ENCODE results near the gene CHN1. TPM values are rescaled to one million over a fixed set of nuclear protein-coding genes. Genes with fewer than 3 reads are reported as not detected.
A peak's percentile ranks its signal among the peaks of the same experiment; 100 is the strongest.

The CHN1 gene
- polyA plus RNA-seq, 3 donors: 19.9 to 27.8 (median 26.1) TPM

DNA sequence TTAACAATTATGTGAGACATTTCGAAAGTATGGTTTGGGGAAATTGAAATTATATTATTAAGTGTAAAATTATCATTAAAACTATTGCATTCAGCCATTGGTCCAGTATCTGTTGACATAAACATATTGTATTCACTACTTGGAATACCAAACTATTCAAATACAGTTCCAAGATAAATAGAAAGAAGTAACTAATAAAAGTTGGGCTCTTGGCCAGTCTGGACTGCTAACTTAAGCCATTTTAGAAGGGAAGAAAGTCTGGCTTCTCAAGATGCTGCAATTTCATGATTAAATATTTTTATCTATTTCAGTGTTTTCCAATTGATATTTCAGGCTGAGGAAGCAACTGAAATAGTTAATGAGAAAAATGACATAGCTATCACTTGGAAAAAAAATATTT, 131.1 kb downstream of the CHN1 start:
- no peak for DNase-seq

DNA sequence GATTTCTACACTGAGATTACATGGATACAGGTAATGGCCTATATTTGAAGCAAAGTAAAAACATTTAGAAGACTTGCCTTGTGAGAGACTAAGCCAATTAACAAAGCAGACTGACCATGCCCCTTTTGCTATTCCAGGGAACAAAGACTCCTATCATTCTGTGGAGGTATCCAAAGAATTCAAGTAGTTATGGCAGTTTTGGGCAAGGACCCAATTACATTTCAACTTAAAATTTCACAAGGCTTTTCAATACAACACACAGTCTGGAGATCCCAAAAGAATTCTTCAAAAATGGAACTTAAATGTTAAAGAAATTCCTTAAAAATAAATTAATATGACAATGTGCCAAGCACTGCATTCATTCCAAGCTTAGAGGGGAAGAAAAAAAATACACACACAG, 131.7 kb downstream of the CHN1 start:
- no peak for DNase-seq

DNA sequence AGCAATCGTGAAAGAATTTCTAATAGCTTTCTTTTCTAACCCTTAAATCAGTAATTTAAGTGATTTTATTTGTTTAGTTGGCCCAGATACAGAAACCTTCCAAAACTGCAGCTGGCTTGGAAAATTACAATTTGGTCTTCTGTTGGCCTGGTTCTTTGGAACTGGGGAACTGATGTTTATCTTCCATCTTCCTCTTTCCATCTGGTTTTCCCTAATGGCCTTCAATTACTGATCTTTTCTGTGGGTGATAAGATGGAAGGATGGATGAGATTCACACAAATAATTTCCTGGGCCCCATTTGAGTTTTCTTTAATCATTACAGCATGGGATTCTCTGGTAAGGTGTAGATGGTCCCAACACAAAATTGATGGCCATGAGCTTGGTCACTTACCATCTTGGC, 134.4 kb downstream of the CHN1 start:
- no peak for DNase-seq

DNA sequence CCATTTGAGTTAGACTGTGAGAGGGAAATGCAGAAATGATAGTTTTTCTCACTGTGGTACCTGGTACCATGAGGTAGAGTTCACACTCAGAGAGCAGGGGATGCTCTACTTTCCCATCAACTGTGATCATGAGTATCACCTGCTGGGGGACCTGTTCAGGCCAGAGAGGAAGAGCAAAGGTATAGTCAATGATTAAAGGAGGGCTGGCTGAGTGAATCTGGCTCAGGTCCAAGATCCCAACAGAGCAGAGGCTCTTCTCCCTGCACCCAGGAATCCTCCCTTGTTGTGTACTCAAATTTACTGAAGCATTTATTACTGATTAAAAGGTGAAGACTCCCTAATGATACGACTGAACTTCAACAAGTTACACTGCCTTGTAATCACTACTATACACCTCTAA, 136.3 kb downstream of the CHN1 start:
- DNase-seq: no peak

DNA sequence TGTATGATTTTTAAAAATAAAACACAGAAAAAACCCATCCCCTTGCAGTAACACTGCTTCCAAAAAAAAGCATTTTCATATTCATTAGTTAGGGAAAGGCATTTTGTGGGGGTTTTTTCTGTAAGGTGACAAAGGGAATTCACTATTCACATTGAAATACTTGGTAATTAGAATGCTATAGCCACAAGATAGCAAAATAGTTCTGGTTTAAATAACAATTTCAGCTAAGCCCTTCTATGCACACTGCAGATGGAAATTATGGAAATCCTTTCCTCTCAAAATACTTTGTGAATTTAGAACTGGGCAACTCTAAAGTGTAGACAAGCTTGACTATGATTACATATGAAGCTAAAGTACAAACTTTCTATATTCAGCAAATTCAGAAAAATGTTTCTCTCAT, 138.8 kb downstream of the CHN1 start:
- no peak for DNase-seq

DNA sequence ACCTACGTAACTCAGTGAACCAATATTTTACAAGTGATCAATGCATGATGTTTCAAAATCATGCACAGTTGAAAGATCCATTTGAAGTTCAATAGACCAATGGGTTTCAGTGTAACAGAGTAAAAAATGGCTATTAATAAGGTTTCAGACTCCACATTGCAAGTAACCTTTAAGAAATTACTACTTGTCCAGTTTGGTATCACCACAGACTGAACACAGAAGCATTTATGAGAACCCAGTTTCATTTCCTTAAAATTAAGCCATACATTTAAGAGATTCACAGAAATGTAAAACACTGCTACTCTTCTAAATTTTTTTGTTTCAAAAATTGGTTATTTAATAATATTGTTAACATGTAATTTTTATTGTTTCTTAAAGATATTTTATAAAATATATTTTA, 142.0 kb downstream of the CHN1 start:
- no peak for DNase-seq

DNA sequence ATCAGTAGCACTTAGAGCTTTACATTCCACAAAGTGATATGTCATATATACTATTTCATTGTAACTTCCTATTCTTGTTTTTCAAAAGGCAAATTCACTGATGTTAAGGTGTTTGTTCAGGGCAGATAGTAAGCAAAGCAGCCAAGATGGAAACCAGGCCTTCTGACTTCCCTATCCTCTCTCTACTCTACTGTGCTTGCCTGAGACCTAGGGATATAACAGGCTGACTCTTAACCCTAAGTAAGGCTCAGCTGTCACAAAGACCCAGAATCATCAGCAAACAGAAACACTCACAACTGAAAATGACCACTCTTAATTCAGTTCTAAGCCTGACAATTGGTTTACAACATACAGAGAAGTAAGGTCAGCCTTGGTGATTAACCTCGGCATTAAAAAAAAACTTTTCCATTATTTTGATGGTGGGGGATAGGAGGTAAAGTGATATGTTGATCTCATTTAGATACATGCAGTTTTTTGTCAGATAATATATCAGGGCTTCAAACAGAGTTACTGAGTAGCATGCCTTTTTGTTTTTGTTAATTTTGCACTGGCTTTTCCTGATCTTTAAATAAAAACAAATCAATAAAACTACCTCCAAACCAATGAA, 145.5 kb downstream of the CHN1 start:
- no peak for DNase-seq

DNA sequence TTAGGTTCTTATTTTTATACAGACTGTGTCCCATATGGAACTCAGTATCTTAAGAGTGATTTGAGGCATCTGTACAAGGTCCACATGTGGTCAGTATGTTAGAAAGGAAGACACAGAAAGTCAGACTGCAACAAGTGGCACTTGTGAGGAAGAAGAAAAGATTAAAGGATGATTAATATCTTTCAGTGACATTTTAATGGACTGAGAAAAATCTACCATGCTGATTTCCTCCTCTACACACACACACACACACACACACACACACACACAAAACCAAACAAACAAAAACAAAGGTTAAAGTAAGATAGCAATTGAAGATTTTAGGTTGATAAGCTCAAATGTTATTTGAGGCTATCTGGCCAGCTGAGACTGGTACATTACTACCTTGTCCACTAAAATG, 146.4 kb downstream of the CHN1 start:
- DNase-seq: no peak

DNA sequence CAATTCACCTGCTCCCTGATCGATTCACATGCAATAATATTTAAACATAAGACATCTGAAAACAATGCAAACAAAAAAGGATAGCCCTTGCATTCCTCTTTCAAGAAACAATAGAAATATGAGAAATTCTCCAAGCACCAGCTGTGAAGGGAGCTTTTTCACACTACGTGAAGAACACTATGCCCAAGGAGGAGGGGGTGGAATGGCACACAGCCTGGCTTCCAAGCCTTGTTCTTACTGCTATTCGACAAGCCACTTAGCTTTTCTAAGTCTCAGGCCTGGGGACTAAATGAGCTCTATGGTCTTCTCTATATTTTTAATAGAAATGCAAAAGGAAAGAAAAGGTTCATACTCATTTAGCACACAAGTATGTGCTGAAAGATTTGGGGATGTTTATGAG, 148.7 kb downstream of the CHN1 start:
- no peak for DNase-seq

DNA sequence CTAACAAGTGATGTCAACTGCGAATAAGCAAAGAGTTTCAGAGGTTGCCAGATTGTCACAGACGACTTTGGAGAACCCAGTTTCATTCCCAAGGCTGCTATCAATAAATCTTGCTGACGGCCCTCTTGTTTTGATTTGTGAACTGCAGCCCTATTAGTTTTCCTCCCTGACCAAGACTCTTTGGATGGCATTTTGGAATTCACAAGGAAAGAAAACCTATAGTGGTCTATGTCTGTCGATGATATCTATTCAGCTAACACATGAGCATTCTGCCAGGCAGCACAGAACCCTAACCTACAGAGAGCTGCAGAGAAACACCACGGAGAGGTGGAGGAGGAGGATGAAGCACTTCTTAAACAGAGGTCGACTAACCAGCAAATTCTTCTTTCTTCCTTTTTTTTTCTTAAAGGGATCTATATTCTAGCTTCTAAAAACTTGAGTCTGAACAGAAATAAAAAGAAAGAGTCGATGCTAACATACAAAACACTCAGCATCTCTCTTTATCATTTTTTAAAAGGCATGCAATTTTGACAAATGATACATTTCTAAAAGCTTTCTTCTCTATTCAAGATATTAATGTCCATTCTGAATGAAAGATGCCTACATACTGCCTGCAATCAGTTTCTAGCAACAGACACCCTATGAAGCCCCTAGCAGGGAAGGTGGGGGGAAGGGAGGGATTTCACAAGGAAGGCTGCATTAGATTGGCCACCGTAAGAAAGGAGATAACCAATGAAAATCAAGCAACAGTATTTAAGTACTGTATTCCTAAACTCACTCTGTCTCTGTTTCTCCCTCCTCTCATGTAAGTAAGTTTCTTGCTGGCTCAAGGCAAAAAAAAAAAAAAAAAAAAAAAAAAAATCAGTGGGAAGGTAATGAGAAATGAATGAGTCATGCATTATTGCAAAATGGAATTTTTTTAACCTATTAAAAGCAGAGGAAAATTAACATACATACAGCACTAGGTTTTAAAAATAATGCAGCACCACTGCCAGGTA, 157.9 kb downstream of the CHN1 start:
- peak; percentile 65 for DNase-seq

DNA sequence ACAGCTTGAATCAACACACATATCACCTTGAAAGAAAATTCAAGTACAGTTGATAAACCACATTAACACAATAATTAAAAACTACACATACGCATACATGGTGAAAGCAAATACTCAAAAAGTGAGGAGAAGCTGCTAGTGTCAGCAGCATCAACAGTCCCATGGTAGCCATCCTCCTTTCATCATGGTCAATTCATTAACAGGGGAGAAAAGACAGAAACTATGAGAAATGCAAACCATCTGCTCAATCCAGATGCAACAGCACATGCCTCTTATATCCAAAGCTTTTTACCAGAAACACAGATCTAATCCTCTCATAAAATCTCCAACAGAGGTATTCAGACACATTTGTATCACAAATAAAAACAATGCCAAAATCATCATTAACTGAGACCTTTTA, 159.0 kb downstream of the CHN1 start:
- no peak for DNase-seq

DNA sequence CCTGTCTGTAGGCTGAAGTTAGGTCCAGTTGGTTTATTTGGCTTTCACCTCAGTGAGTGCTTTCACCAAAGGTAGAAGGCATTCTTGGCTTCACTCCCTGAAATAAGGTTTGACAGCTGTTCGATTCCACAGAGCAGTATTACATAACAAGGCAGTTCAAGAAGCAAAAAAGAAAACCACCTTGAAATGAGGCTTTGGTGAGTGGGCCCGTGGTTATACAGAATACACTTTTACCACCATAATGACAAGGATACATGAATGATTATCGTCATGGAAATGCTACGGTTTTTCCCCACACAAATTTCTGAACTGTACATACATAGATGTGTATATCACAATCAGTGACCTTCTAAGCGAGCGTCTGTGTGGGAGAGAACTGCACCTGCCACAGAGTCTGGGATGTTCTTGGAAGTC, 160.9 kb downstream of the CHN1 start:
- no peak for DNase-seq

DNA sequence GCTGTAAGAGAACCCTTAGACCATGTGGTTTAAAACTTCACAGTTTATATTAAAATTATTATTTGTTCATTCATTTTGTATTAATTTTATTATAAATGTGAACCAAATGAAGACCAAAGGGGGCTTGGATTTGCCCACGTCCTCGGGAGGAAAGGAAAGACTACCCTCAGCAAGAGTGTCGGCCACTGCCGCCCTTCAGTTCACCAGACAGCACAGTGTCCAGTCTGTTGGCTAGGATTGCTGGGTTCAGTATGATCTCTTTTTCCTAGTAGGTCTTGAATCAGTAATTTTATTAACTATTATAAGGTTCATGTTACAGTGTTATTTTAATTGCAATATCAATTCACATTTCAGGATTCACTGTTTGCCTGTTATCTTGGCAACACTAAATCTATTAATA, 162.7 kb downstream of the CHN1 start:
- no peak for DNase-seq

DNA sequence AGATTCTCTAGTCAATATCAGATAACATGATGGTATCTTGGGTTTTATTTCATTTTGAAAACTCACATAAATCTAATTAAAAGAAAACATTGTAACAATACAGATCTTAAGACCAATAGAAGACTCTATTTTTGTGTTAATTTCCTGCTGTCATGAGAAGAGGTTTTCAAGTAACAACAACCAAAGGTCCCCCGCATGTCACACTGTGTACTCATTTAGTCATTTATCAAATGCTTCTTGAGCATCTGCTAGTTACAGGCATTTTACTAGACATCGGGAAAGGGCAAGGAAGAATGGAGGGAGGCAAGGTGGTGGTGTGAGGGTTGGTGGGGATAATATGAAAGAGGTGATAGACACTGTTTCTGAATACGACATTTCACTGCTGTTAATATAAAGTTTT, 163.2 kb downstream of the CHN1 start:
- no peak for DNase-seq

DNA sequence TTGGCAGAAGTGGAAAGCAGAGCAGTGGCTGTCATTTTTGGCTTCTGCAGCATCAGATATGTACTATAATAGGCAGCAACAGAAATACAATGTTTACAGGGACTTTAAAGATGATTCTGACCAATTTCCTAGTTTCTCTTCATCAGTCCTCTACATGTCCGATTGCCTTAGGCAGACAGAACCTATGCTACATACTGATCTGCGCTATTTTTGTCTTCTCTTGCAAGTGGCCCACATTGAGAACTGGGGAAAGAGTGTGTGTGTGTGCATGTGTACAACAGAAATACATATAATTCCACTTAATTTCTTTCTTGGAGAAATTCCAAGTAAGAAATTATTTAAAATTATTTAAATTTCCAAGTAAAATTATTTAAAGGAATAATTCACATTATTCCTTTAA, 163.8 kb downstream of the CHN1 start:
- DNase-seq: no peak

DNA sequence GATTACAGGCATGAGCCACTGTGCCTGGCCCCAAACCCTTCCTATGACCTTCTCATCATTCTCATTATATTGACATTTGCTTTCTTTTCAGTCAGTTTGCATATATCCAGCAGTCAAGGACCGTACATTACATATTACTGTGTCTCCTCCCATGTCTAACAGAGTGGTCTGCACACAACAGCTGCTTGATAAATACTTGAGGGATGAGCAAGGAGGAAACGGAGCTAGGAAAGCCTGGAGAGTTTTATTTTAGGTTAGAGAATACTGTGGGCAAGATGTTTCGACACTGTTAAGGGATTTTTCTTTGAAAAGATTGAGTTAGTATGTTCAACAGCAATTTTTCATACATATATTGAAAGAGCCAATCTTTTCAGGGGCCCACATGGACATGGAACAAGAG, 164.7 kb downstream of the CHN1 start:
- DNase-seq: no peak

DNA sequence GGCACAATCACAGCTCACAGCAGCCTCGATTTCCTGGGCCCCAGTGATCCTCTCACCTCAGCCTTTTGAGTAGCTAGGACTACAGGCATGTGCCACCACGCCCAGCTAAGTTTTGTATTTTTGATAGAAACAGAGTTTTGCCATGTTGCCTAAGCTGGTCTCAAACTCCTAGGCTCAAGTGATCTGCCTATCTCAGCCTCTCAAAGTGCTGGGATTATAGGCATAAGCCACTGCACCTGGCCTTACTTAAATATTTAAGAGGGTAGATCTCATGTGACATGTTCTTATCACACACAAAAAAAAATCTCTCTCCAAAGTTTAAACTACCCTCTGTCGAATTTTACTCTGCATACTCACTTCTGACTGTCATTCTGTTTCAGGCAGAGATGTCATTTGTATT, 165.5 kb downstream of the CHN1 start:
- DNase-seq: no peak

DNA sequence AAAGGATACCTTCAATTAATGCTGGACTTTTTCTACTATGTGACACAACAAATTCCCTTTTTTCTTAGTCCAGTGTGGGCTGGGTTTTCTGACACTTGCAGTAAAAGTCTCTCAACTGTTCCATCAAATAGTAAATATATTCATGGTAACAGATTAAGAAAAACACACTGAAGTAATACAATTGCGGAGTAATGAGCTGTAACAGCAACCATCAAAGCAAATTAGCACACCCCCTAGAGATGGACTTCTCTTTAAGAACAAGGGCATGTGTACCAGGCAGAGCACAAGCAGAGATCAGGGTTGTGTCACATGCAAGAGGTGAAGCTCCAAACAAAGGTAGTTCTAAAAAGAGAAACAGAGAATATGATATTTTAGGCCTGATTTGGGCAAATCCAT, 168.2 kb downstream of the CHN1 start:
- DNase-seq: no peak

DNA sequence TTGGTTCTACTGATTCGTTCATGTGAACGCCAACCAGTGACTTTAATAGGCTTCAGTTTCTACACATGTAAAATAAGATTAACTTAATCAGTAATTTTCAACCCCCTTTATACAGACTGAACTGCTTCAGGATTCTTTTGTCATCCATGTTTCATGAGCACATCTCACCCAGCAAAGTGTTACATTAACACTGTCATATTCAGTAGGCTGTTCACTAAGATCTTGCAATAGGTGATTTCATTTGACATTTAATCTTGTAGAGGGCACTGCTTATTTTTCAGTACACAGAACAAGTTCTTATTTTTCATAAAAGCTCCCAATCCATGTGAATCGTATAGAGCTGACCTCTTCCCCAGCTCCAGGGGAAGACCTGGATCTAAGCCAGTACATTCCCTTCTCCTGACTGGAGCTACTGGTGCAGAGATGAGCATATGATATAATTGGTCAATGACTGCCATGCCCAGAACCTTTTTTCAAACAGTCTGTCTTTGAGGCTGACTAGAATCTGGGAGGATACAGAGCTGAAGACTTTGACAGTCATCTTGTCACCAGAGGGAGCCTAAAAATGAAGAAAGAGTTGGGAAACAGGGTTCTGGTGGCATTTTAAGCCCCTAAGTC, 168.7 kb downstream of the CHN1 start:
- DNase-seq: no peak

DNA sequence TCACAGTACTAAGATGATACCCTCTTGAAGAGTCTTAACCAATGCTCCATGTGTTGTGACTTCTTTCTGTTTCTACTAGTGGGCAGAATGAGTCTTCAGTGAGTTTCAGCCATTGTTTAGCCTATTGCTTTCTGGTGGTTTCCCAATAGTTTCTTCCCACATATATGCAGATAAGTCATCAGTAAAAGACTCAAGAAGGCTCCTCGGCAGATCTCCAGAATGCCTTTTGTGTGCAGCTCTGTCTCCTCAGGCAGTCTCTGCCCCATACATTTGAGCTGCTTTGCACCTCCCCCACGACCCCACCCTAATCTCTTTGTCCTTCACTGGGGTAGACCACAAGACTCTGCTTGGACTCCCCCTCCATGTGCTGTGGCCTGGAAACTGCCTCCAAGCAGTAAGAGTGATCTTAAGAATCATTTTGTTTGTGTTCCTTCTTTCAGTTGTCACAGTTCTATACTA, 169.4 kb downstream of the CHN1 start:
- DNase-seq: no peak

DNA sequence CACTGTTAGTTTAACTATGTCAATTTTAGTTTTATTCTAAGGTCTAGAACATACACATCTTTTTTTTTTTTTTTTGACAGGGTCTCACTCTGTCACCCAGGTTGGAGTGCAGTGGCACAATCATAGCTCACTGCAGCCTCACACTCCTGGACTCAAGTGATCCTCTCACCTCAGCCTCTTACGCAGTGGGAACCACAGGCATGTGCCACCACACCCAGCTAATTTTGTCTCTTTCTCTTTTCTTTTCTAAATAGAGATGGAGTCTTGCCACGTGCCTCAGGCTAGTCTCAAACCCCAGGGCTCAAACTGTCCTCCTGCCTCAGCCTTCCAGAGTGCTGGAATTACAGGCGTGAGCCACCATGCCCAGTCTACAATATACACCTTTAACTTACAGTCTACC, 171.4 kb downstream of the CHN1 start:
- DNase-seq: no peak

DNA sequence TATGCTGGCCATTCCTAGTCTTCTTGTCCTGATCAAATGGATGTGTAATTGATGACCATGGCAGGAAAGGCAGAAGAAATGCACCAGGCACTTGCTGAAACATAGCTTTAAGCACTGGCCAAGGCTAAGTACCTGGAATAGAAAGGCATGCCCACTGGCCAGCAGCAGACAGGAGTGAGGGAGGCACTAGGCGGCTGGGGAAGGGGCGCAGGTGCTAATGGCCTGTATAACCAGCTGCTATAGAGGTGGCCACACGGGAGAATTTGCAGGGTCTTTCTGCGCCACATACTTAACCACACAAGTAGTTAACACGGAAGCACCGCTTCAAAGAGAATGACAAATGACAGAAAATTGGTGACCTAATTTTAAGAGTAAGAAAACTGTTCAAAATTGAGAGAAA, 174.6 kb downstream of the CHN1 start:
- no peak for DNase-seq

DNA sequence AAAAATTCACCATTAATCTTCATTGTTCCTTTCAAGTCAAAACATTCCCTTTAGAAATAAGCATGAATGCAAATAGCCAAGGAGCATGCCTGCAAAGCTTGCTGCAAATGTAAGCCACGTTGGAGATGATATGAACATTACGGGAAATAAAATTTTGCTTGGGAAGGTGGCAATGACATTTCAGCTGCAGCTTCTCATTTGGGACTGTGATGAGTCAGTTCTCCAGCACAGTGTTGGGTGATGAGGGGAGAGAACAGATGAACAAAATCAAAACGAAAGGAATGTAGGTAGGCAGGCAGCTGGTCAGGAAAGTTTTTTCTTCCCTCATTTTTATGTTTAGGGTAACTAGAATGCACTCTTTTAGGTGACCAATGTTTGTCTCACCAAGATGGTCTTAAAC, 175.6 kb downstream of the CHN1 start:
- DNase-seq: no peak

Data from renal pelvis (tissue), 4 donors.